GM21619 (cell line): ENCODE data around the gene NETO2.

Experiments
- ATAC-seq: cut with Tn5 transposase; IDR thresholded peaks from one replicate; pipeline ENCODE4 v1.9.1; 2021; ENCODE audit not compliant: unreplicated experiment

Gene NETO2

GRCh38 chr16:47047524-47048203, 96.1 kb downstream of the NETO2 start:
- no peak for ATAC-seq

- ATAC-seq: no peak
These were observed 96.8 kb downstream of the NETO2 start for GRCh38 chr16:47046726-47047523.

GRCh38 chr16:47045459-47045858, 98.3 kb downstream of the NETO2 start:
- no peak for ATAC-seq

- ATAC-seq: no peak
These were observed 98.7 kb downstream of the NETO2 start for GRCh38 chr16:47045023-47045422.

GRCh38 chr16:47043970-47044684, 99.6 kb downstream of the NETO2 start:
- ATAC-seq: no peak

DNA sequence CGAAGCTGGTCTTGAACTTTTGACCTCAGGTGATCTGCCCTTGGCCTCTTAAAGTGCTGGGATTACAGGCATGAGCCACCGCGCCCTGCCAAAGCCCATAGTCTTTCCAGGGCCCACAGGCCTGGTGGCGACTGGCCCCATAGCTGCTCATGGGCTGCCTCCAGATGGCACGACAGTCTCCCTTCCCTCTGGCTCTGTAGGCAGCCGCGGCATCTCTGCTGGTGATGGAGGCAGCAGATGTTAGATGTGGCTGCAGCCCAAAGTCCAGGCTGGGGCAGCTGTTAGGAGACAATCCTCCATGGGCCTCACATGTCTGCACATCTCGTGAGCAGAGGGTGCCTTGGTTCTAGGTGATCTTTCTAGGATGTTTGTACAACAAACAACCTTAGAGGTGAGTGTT, 100.5 kb downstream of the NETO2 start:
- no peak for ATAC-seq

DNA sequence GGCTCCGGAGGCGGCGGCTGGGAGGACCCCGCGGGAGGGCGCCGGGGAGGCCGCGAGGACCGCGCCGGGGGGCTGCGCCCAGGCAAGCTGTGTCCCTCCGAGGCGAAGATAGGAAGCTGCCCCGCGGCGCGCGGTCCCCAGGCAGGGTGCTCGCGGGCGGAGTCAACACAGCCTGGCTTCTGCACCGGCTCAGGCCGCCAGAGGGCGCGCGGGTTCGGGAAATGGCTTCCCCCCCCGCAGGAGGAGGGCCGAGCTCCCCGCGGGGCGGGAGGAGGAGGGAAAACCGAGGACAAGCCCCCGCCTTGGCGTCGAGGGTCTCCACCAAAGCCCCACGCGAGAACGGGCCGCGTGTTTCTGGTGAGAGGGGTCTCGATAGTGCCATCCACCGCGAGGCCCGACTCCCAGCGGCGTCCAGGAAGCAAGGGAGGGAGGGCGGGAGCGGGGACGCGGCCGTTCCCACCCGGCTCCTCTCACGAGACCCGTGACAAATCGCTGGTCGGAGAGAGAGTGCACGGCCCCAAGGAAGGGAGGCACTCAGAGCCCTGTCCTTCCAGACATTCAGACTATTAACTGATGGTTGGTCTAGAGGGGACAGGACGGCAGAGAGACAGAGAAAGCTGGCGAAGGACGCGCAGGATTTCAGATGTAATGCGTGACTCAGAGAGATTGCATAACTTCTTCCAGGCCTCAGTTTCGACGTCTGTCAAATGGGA, 105.8 kb downstream of the NETO2 start:
- peak; percentile 94 for ATAC-seq

GRCh38 chr16:47037396-47037745, 106.4 kb downstream of the NETO2 start:
- ATAC-seq: peak; percentile 21

DNA sequence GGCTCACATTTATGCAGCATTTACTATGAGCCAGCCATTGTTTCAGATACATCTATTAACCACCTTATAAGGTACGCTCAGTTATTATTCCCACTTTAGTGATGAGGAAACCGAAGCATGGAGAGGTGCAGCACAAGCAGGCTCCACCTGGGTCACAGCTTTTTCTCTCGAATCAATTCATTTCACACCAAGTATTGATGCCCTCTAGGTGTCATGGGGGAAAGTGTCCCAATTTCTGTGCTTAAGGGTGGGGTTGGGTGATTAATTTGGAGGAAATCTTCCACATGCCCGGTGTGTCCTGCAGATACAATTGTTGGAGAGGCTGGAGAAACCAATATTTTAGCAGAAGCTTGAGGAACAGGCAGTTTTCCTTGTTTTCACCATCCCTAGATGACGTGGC, 107.5 kb downstream of the NETO2 start:
- ATAC-seq: no peak

GRCh38 chr16:47035436-47035835, 108.3 kb downstream of the NETO2 start:
- no peak for ATAC-seq

GRCh38 chr16:47034455-47034854, 109.3 kb downstream of the NETO2 start:
- ATAC-seq: no peak

- no peak for ATAC-seq
These were observed 110.6 kb downstream of the NETO2 start for GRCh38 chr16:47033176-47033575.

- no peak for ATAC-seq
These were observed 114.0 kb downstream of the NETO2 start for GRCh38 chr16:47029724-47030123.

DNA sequence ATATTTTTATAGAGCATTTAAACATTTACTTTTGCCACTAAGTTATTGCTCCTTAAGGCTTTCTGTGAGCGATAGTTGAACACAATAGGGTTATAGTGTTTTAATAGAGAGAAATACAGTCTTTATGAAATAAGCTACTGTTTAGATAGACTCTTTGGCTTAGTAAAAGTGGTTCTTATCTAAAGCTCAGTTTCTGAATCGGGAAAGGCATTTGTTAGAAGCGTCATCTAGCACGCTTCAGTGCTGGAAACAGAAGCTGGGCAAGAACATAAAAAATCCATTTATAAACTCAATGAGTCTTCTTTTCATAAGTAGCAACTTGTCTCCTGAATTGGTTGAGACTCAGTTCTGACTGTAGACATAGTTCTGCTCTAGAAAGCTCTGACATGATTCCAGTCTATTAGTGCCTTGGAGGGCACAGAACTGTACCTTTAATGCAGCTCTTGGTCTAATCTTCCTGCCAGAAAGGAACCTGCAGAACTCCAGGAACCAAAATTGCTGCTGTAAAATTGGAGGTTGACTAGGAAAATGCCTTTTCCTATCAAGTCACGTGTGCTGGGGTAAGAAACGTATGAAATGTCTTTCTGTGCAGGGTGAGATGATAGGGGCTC, 114.9 kb downstream of the NETO2 start:
- ATAC-seq: no peak
